ENCODE results near the gene NUP42.

NUP42 gene

DNA sequence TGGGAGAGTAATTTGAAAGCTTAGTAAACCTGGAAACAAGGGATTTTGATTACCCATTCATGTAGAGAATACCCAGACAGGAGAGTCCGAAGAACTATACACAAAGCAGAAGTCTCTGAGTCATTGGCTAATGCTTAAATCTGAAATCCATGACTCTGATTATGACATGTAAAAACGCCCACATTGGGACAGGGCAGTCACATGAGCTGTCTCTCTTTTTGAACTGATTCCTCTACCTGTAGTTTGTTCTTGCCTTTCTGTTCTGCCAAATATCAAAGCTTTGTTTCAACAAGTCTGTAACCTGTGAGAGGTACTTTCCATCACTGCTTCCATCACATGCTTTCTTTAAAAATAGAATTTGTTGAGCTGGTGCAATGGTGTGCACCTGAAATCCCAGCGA lies 60.5 kb downstream of the NUP42 start:
- Histone ChIP-seq H3K4me3 (ENCODE audit: low read length, poor library complexity, severe bottlenecking) (no peak overlapping the region), H3F3A (ENCODE audit: low read depth) (no peaks in the 10 kb centered on the region), H3K9ac (ENCODE audit: low read depth, low read length, poor library complexity, severe bottlenecking) (no peak overlapping the region), H3K9me3 (ENCODE audit: insufficient read depth, low read depth, low read length) (no peaks in the 10 kb centered on the region), H3K27me3 (ENCODE audit: insufficient read depth, low read length, poor library complexity, severe bottlenecking) (no peaks in the 10 kb centered on the region), H3K9me2 (replicated peaks; ENCODE audit: low read depth, low read length) (no peaks in the 10 kb centered on the region), H3K4me2 (ENCODE audit: low read depth, low read length, poor library complexity, severe bottlenecking) (no peak overlapping the region), H4K20me1 (ENCODE audit: insufficient read depth, low read length, poor library complexity, severe bottlenecking) (no peaks in the 10 kb centered on the region), H2AFZ (ENCODE audit: low read length) (no peak overlapping the region), H3K36me3 (ENCODE audit: insufficient read depth, low read length) (no peaks in the 10 kb centered on the region), H3K79me2 (ENCODE audit: insufficient read depth, low read length) (no peaks in the 10 kb centered on the region), H3K4me1 (ENCODE audit: insufficient read depth, low read length, poor library complexity, severe bottlenecking) (no peaks in the 10 kb centered on the region)
- TF ChIP-seq, protein P1, sequence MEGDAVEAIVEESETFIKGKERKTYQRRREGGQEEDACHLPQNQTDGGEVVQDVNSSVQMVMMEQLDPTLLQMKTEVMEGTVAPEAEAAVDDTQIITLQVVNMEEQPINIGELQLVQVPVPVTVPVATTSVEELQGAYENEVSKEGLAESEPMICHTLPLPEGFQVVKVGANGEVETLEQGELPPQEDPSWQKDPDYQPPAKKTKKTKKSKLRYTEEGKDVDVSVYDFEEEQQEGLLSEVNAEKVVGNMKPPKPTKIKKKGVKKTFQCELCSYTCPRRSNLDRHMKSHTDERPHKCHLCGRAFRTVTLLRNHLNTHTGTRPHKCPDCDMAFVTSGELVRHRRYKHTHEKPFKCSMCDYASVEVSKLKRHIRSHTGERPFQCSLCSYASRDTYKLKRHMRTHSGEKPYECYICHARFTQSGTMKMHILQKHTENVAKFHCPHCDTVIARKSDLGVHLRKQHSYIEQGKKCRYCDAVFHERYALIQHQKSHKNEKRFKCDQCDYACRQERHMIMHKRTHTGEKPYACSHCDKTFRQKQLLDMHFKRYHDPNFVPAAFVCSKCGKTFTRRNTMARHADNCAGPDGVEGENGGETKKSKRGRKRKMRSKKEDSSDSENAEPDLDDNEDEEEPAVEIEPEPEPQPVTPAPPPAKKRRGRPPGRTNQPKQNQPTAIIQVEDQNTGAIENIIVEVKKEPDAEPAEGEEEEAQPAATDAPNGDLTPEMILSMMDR (conservative IDR thresholded peaks at IDR 0.05; ENCODE audit: low read length), result no peak
- no peak for TF ChIP-seq EZH2phosphoT487 (IDR thresholded peaks at IDR 0.05; ENCODE audit: borderline replicate concordance)

- no peak overlapping the region for H2AFZ ChIP-seq (ENCODE audit: low read length)
- TF ChIP-seq, protein P1 (conservative IDR thresholded peaks at IDR 0.05; ENCODE audit: low read length), result no peak
- TF ChIP-seq EZH2phosphoT487 (IDR thresholded peaks at IDR 0.05; ENCODE audit: borderline replicate concordance), result no peak
- no peaks in the 10 kb centered on the region for H4K20me1 ChIP-seq (ENCODE audit: insufficient read depth, low read length, poor library complexity, severe bottlenecking)
- H3K9ac ChIP-seq (ENCODE audit: low read depth, low read length, poor library complexity, severe bottlenecking), result no peak overlapping the region
- no peak overlapping the region for H3K4me3 ChIP-seq (ENCODE audit: low read length, poor library complexity, severe bottlenecking)
- no peaks in the 10 kb centered on the region for H3F3A ChIP-seq (ENCODE audit: low read depth)
- H3K79me2 ChIP-seq (ENCODE audit: insufficient read depth, low read length), result no peaks in the 10 kb centered on the region
- H3K9me3 ChIP-seq (ENCODE audit: insufficient read depth, low read depth, low read length), result no peaks in the 10 kb centered on the region
- H3K27me3 ChIP-seq (ENCODE audit: insufficient read depth, low read length, poor library complexity, severe bottlenecking), result no peaks in the 10 kb centered on the region
- no peaks in the 10 kb centered on the region for H3K9me2 ChIP-seq (replicated peaks; ENCODE audit: low read depth, low read length)
- H3K4me1 ChIP-seq (ENCODE audit: insufficient read depth, low read length, poor library complexity, severe bottlenecking), result no peaks in the 10 kb centered on the region
- no peak overlapping the region for H3K4me2 ChIP-seq (ENCODE audit: low read depth, low read length, poor library complexity, severe bottlenecking)
- H3K36me3 ChIP-seq (ENCODE audit: insufficient read depth, low read length), result no peaks in the 10 kb centered on the region
Observed at GRCh38 chr7:23242935-23243334, 61.1 kb downstream of the NUP42 start.

GRCh38 chr7:23246555-23246954 lies 64.7 kb downstream of the NUP42 start, which contains the start of gene GPNMB:
GPNMB (plus strand) TSS chr7:23246775; CDS start chr7:23246858, 83 bp downstream.
- no peaks in the 10 kb centered on the region for H3K9me2 ChIP-seq (replicated peaks; ENCODE audit: low read depth, low read length)
- no peaks in the 10 kb centered on the region for H3K27me3 ChIP-seq (ENCODE audit: insufficient read depth, low read length, poor library complexity, severe bottlenecking)
- H3K4me2 ChIP-seq (ENCODE audit: low read depth, low read length, poor library complexity, severe bottlenecking), result no peak within 1 kb of the TSS
- no peak within 1 kb of the TSS for H3K4me3 ChIP-seq (ENCODE audit: low read length, poor library complexity, severe bottlenecking)
- H3K9me3 ChIP-seq (ENCODE audit: insufficient read depth, low read depth, low read length), result no peaks in the 10 kb centered on the region
- no peaks in the 10 kb centered on the region for H4K20me1 ChIP-seq (ENCODE audit: insufficient read depth, low read length, poor library complexity, severe bottlenecking)
- no peaks in the 10 kb centered on the region for H3K36me3 ChIP-seq (ENCODE audit: insufficient read depth, low read length)
- H3K9ac ChIP-seq (ENCODE audit: low read depth, low read length, poor library complexity, severe bottlenecking), result no peak within 1 kb of the TSS
- no peaks in the 10 kb centered on the region for H3K4me1 ChIP-seq (ENCODE audit: insufficient read depth, low read length, poor library complexity, severe bottlenecking)
- H3F3A ChIP-seq (ENCODE audit: low read depth), result no peaks in the 10 kb centered on the region
- H3K79me2 ChIP-seq (ENCODE audit: insufficient read depth, low read length), result no peaks in the 10 kb centered on the region
- H2AFZ ChIP-seq (ENCODE audit: low read length), result no peak within 1 kb of the TSS
- TF ChIP-seq EZH2phosphoT487 (IDR thresholded peaks at IDR 0.05; ENCODE audit: borderline replicate concordance), result no peak
- TF ChIP-seq, protein P1 (conservative IDR thresholded peaks at IDR 0.05; ENCODE audit: low read length), result no peak

Measured in Loucy (cell line).